DOHH2 (cell line): ENCODE measurements around the gene KIRREL3.

Experiments used
- H3F3A ChIP-seq: fragments of 200-600 bp; sonication (generic), shearing (Covaris generic); 2 replicates; pipeline ENCODE4 v1.6.0; 2016; ENCODE audit warnings: antibody characterized with exemption, mild to moderate bottlenecking; ENCODE audit not compliant: control insufficient read depth, insufficient read depth
- H3K27ac ChIP-seq: fragments of 200-600 bp; sonication (generic); 2 replicates; pipeline ENCODE4 v1.5.1; 2014; ENCODE audit warnings: low read depth, mild to moderate bottlenecking, low read length, moderate library complexity
- H3K27me3 ChIP-seq: fragments of 200-600 bp; sonication (generic); 2 replicates; pipeline ENCODE4 v1.6.1; 2014; ENCODE audit warnings: mild to moderate bottlenecking, low read length, mixed read lengths; ENCODE audit not compliant: control insufficient read depth
- H3K36me3 ChIP-seq: fragments of 200-600 bp; sonication (generic); 2 replicates; pipeline ENCODE4 v1.6.1; 2014; ENCODE audit warnings: mild to moderate bottlenecking, low read length, moderate library complexity, mixed read lengths; ENCODE audit not compliant: control insufficient read depth
- H3K4me1 ChIP-seq: fragments of 200-600 bp; sonication (generic); 2 replicates; pipeline ENCODE4 v1.6.1; 2014; ENCODE audit warnings: mild to moderate bottlenecking, low read length, mixed read lengths; ENCODE audit not compliant: control insufficient read depth
- H3K4me2 ChIP-seq: fragments of 200-600 bp; sonication (generic); 2 replicates; pipeline ENCODE4 v1.6.0; 2014; ENCODE audit warnings: mild to moderate bottlenecking, low read length, moderate library complexity
- H3K4me3 ChIP-seq: fragments of 200-600 bp; sonication (generic); 2 replicates; pipeline ENCODE4 v1.5.1; 2014; ENCODE audit warnings: mild to moderate bottlenecking, low read length, mixed read lengths
- H3K79me2 ChIP-seq: fragments of 200-600 bp; sonication (generic); 2 replicates; pipeline ENCODE4 v1.6.1; 2014; ENCODE audit warnings: mild to moderate bottlenecking, low read length, mixed read lengths; ENCODE audit not compliant: control insufficient read depth
- H3K9me2 ChIP-seq: fragments of 200-600 bp; sonication (generic); replicated peaks from 2 replicates; pipeline ENCODE4 v1.6.1; 2014; ENCODE audit warnings: mild to moderate bottlenecking, low read length, mixed read lengths; ENCODE audit not compliant: control insufficient read depth
- H3K9me3 ChIP-seq: fragments of 200-600 bp; sonication (generic); 2 replicates; pipeline ENCODE4 v1.6.1; 2014; ENCODE audit warnings: antibody characterized with exemption, low read length, mixed read lengths; ENCODE audit not compliant: control insufficient read depth, insufficient read depth
- H4K20me1 ChIP-seq: fragments of 200-600 bp; sonication (generic); 2 replicates; pipeline ENCODE4 v1.6.0; 2014; ENCODE audit warnings: low read depth, mild to moderate bottlenecking, antibody characterized with exemption, low read length, moderate library complexity; ENCODE audit not compliant: control insufficient read depth, insufficient read depth
- EZH2phosphoT487 ChIP-seq: fragments of 200-600 bp; sonication (generic); IDR thresholded peaks from 2 replicates; pipeline ENCODE4 v1.6.1; 2017; ENCODE audit warnings: borderline replicate concordance, mild to moderate bottlenecking, antibody characterized with exemption, low read length, moderate library complexity, mixed read lengths
- TF ChIP-seq, protein P1 (sequence below): fragments of 200-600 bp; sonication (generic); IDR thresholded peaks from one replicate; pipeline ENCODE4 v1.5.1; 2014; ENCODE audit warnings: antibody characterized with exemption, mild to moderate bottlenecking, low read depth, low read length; ENCODE audit not compliant: poor library complexity, severe bottlenecking

The KIRREL3 gene

GRCh38 chr11:126753990-126754389, 246.6 kb downstream of the KIRREL3 start:
- Histone ChIP-seq H3K4me1 (no peaks in the 10 kb centered on the region), H3K4me3 (no peak overlapping the region), H3K4me2 (no peak overlapping the region), H3K36me3 (no peaks in the 10 kb centered on the region), H3K79me2 (no peaks in the 10 kb centered on the region), H3K27me3 (no peaks in the 10 kb centered on the region), H3K9me3 (no peaks in the 10 kb centered on the region), H3F3A (no peaks in the 10 kb centered on the region), H4K20me1 (no peaks in the 10 kb centered on the region), H3K9me2 (no peaks in the 10 kb centered on the region), H3K27ac (no peak overlapping the region)
- TF ChIP-seq, protein P1, sequence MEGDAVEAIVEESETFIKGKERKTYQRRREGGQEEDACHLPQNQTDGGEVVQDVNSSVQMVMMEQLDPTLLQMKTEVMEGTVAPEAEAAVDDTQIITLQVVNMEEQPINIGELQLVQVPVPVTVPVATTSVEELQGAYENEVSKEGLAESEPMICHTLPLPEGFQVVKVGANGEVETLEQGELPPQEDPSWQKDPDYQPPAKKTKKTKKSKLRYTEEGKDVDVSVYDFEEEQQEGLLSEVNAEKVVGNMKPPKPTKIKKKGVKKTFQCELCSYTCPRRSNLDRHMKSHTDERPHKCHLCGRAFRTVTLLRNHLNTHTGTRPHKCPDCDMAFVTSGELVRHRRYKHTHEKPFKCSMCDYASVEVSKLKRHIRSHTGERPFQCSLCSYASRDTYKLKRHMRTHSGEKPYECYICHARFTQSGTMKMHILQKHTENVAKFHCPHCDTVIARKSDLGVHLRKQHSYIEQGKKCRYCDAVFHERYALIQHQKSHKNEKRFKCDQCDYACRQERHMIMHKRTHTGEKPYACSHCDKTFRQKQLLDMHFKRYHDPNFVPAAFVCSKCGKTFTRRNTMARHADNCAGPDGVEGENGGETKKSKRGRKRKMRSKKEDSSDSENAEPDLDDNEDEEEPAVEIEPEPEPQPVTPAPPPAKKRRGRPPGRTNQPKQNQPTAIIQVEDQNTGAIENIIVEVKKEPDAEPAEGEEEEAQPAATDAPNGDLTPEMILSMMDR = no peak
- TF ChIP-seq EZH2phosphoT487 = no peak

DNA sequence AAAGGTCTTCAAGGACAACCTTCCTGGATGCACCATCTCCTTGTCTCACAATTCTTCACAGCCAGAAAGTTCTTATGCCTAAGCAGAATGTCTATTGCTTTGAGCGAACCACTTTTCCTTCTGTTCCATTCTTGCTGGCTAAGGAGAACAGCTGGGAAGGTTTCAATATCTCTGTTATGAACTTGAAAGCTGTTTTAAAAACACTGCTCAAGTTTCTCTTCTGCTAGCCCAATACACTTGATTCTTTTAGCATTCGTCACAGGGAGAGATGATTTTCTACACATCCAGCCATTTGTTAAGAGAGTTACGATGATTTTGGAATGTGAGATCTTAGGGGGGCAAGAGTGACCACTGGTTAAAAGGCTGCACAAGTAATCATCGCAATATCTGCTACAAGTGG, 249.3 kb downstream of the KIRREL3 start:
- no peaks in the 10 kb centered on the region for H3K27me3 ChIP-seq
- H4K20me1 ChIP-seq = no peaks in the 10 kb centered on the region
- H3K4me1 ChIP-seq = no peaks in the 10 kb centered on the region
- H3K79me2 ChIP-seq = no peaks in the 10 kb centered on the region
- no peak overlapping the region for H3K4me3 ChIP-seq
- H3F3A ChIP-seq = no peaks in the 10 kb centered on the region
- H3K9me3 ChIP-seq = no peaks in the 10 kb centered on the region
- no peaks in the 10 kb centered on the region for H3K9me2 ChIP-seq
- no peak overlapping the region for H3K27ac ChIP-seq
- no peaks in the 10 kb centered on the region for H3K36me3 ChIP-seq
- TF ChIP-seq, protein P1 = no peak
- no peak for TF ChIP-seq EZH2phosphoT487
- H3K4me2 ChIP-seq = no peak overlapping the region

DNA sequence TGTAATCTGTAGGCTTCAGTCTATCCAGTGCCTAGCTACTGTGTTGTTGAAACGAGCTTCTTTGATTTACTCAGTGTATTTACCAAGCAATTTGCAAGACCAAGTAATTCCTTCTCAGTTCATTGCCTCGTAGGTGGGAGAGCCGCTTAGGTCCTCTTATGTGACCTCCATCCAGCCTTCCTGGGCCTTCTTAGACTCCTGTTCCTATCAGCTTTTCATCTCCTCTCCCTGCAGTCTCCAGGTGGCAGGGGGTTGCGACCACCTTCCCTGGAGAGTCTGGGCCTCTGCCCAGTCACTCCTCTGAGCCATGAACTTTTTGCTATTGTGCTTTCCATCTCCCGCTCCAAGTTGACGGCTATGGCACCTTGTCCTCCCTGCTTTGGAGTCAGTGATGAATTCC, 251.8 kb downstream of the KIRREL3 start:
- Histone ChIP-seq H3K4me1 (no peaks in the 10 kb centered on the region), H3K79me2 (no peaks in the 10 kb centered on the region), H3K9me2 (no peaks in the 10 kb centered on the region), H3K4me3 (no peak overlapping the region), H3K36me3 (no peaks in the 10 kb centered on the region), H3F3A (no peaks in the 10 kb centered on the region), H3K4me2 (no peak overlapping the region), H3K27me3 (no peaks in the 10 kb centered on the region; the same call in 1 of the 2 replicates), H3K27ac (no peak overlapping the region), H3K9me3 (no peaks in the 10 kb centered on the region), H4K20me1 (no peaks in the 10 kb centered on the region)
- TF ChIP-seq, protein P1 = no peak
- no peak for TF ChIP-seq EZH2phosphoT487
